Nephron progenitor cell (in vitro differentiated cells): ENCODE measurements around the gene PACS1.

ENCODE experiments used
- DNase-seq: peaks from one replicate; pipeline ENCODE4 v3.0.0; 2021
- H3K27ac Mint-ChIP-seq: 2 replicates; pipeline ENCODE4 v1.8.0; 2021; ENCODE audit warnings: mild to moderate bottlenecking, moderate library complexity, mixed read lengths
- H3K27me3 Mint-ChIP-seq: 2 replicates; pipeline ENCODE4 v1.8.0; 2021; ENCODE audit warnings: mild to moderate bottlenecking, low read depth, mixed read lengths; ENCODE audit not compliant: poor library complexity
- H3K36me3 Mint-ChIP-seq: 2 replicates; pipeline ENCODE4 v1.8.0; 2021; ENCODE audit warnings: low read depth, mixed read lengths
- H3K4me1 Mint-ChIP-seq: 2 replicates; pipeline ENCODE4 v1.8.0; 2021; ENCODE audit warnings: mixed read lengths
- H3K4me3 Mint-ChIP-seq: 2 replicates; pipeline ENCODE4 v1.8.0; 2021; ENCODE audit warnings: mild to moderate bottlenecking, moderate library complexity, mixed read lengths
- H3K9me3 Mint-ChIP-seq: 2 replicates; pipeline ENCODE4 v1.8.0; 2021; ENCODE audit warnings: mild to moderate bottlenecking, moderate library complexity, mixed read lengths
- TF ChIP-seq, protein P1 (sequence below): fragments of 200-600 bp; sonication (generic); IDR thresholded peaks from 2 replicates; pipeline ENCODE4 v1.5.0; 2021; ENCODE audit warnings: antibody characterized with exemption

PACS1 gene

DNA sequence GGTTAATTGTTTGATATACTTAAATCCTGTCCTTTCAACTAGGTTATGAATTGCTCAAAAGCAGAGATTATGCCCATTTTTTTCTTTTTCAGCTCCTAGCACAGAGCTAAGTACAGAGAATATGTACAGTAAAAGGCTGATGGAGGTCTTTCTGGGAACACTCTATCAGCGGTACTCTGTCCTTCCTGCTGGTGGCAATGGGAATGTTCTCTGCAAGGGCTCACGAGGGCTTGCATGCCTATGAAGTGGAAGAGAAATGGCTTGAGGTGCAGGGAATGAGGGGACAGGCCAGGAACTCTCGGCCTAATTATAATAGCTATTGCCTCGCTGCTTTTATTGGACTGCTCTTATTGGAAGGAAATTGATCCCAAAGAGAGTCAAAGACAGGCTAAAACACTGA is 114.7 kb downstream of the PACS1 start:
- TF ChIP-seq, protein P1, sequence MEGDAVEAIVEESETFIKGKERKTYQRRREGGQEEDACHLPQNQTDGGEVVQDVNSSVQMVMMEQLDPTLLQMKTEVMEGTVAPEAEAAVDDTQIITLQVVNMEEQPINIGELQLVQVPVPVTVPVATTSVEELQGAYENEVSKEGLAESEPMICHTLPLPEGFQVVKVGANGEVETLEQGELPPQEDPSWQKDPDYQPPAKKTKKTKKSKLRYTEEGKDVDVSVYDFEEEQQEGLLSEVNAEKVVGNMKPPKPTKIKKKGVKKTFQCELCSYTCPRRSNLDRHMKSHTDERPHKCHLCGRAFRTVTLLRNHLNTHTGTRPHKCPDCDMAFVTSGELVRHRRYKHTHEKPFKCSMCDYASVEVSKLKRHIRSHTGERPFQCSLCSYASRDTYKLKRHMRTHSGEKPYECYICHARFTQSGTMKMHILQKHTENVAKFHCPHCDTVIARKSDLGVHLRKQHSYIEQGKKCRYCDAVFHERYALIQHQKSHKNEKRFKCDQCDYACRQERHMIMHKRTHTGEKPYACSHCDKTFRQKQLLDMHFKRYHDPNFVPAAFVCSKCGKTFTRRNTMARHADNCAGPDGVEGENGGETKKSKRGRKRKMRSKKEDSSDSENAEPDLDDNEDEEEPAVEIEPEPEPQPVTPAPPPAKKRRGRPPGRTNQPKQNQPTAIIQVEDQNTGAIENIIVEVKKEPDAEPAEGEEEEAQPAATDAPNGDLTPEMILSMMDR = no peak
- Mint-ChIP-seq H3K4me3 (no peak overlapping the region), H3K27ac (no peak overlapping the region), H3K36me3 (peaks cover 27% of the 10 kb centered on the region), H3K27me3 (no peaks in the 10 kb centered on the region), H3K9me3 (peaks cover 23% of the 10 kb centered on the region), H3K4me1 (peaks cover 5% of the 10 kb centered on the region)
- no peak for DNase-seq

DNA sequence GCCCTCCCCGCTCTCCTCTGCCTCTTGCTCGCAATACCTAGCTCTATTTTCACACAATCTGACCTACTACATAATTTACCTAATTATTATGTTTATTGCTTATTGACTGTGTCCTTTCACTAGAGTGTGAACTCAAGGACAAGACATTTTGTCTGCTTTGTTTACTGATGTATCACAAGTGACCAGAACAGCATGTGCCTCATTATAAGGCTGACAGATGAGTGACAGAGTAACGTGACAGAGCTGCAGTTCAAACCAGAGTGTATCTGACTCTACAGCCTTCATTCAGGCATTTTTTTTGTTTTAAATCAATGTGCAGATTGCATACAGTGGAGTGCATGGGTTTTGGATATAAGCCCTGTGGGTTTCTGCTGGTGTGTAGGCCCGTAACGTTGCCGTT is 116.4 kb downstream of the PACS1 start:
- no peak for DNase-seq
- H3K27me3 Mint-ChIP-seq = peaks cover 3% of the 10 kb centered on the region
- peaks cover 12% of the 10 kb centered on the region for H3K4me1 Mint-ChIP-seq
- H3K9me3 Mint-ChIP-seq = peaks cover 28% of the 10 kb centered on the region
- TF ChIP-seq, protein P1 = no peak
- no peak overlapping the region for H3K4me3 Mint-ChIP-seq
- peaks cover 32% of the 10 kb centered on the region for H3K36me3 Mint-ChIP-seq
- peak overlapping the region; percentile 30 for H3K27ac Mint-ChIP-seq

DNA sequence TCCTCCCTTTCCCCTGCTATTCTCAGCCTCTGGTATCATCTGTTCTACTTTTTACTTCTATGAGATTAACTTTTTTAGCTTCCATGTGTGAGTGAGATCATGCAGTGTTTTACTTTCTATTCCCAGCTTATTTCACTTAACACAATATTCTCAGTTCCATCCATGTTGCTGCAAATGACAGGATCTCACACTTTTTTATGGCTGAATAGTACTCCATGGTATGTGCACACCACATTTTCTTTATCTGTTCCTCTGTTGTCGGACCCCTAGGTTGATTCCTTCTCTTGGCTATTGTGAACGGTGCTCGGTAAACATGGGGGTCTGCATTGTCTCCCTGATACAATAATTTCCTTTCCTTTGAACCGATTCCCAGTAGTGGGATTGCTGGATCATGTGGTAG is 117.4 kb downstream of the PACS1 start:
- Mint-ChIP-seq H3K27ac (no peak overlapping the region), H3K4me1 (peaks cover 13% of the 10 kb centered on the region)

DNA sequence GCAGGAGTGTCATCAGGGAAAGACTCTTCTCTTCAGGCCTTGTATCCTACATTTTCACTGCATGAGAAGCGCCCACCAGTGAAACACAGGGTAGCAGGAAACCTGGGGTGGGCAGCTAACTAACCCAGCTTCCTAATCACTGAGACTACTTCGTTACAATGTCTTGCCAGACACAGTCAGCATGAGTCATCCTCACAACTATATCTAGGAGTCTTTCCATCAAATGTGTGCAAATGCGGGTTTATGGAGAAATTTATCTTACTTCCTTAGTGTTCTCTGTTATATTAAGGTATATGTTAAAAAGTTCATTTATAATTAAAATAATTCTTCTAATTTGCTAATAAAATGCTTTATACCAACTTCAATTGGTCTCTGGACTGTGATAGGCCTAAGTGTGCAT is 118.5 kb downstream of the PACS1 start:
- no peak overlapping the region for H3K27ac Mint-ChIP-seq
- no peak for DNase-seq
- H3K36me3 Mint-ChIP-seq = peaks cover 32% of the 10 kb centered on the region
- peaks cover 28% of the 10 kb centered on the region for H3K9me3 Mint-ChIP-seq
- H3K27me3 Mint-ChIP-seq = peaks cover 3% of the 10 kb centered on the region
- H3K4me1 Mint-ChIP-seq = peaks cover 19% of the 10 kb centered on the region
- H3K4me3 Mint-ChIP-seq = no peak overlapping the region
- TF ChIP-seq, protein P1 = no peak

More for the DNA sequence above, 117.4 kb downstream of the PACS1 start:
- TF ChIP-seq, protein P1 = no peak
- H3K27me3 Mint-ChIP-seq = peaks cover 3% of the 10 kb centered on the region
- no peak overlapping the region for H3K4me3 Mint-ChIP-seq
- H3K36me3 Mint-ChIP-seq = peaks cover 32% of the 10 kb centered on the region
- H3K9me3 Mint-ChIP-seq = peaks cover 28% of the 10 kb centered on the region
- DNase-seq = no peak

DNA sequence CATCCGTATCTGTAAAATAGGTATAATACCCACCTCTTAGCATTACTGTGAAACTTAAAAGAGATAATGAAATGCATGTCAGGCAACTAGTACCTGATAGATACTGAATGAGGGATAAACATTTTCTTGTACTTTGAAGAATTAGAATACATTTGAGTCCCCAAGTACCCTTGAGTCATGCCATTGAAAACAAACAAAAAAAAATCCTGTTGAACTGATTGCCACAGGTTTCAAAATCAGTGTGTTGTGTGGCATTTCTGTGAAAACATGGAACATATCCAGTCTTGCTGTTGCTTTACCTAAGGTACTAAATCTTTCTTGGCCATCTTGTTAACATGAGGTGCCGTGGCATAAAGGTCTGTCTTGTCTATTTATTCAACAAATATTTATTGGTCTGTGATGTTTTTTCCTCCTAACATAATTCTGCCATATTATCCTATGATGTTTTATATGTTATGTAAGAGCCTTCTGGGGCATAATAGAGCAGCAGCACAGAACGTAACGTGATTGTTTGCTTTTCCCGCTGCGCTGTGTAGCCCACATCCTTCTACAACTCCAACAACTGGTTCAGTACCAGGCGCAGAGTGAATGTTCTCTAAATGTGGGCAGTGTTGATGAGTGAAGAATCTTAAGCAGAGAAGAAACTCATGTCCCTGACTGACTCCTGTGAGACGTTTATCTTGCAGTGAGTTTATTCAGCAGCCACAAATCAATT is 119.1 kb downstream of the PACS1 start:
- TF ChIP-seq, protein P1 = no peak
- H3K27me3 Mint-ChIP-seq = peaks cover 3% of the 10 kb centered on the region

DNA sequence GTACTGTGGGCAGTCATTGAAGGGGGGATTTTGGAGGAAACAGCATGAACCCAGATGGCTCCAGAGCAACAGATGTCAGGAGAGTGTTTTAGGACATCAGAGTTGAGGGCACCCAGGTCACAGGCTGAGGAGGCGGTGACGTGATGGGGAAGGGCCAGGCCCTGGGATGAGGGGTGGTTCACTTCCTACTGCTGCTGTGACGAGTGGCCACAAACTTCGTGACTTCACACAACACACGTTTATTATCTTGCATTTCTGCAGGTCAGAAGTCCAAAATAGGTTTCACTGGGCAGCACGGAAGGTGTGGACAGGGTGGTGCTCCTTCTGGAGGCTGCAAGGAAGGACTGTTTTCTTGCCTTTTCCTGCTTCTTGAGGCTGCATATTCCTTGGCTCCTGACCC is 120.7 kb downstream of the PACS1 start:
- DNase-seq = no peak
- Mint-ChIP-seq H3K4me3 (no peak overlapping the region), H3K27ac (no peak overlapping the region), H3K36me3 (peaks cover 32% of the 10 kb centered on the region), H3K27me3 (peaks cover 3% of the 10 kb centered on the region), H3K9me3 (peaks cover 28% of the 10 kb centered on the region), H3K4me1 (peaks cover 19% of the 10 kb centered on the region)
- TF ChIP-seq, protein P1 = no peak

More for the DNA sequence above, 119.1 kb downstream of the PACS1 start:
- Mint-ChIP-seq H3K27ac (no peak overlapping the region), H3K4me1 (peaks cover 19% of the 10 kb centered on the region), H3K9me3 (peaks cover 28% of the 10 kb centered on the region), H3K36me3 (peaks cover 32% of the 10 kb centered on the region), H3K4me3 (no peak overlapping the region)
- DNase-seq = no peak
